Measurements from ENCODE around the gene TF.

DNA sequence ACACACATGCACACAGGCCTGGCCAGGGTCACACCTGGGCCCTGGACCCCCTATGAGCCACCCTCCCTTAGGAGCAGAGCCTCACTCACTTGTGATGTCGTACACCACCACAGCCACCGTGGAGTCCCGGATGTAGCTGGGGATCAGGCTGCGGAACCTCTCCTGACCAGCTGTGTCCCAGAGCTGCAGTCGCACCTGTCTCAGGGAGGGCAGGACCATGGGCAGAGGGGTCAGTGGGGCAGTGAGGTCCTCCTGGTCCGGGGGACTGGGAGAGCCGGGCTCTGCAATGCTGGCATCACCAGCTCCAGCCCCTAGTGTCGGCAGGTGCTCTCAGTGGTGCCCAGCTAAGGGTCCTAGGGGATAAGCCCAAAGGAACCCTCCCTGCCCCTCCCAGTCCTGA, 95.0 kb downstream of the TF start:
- TF ChIP-seq, protein P1, sequence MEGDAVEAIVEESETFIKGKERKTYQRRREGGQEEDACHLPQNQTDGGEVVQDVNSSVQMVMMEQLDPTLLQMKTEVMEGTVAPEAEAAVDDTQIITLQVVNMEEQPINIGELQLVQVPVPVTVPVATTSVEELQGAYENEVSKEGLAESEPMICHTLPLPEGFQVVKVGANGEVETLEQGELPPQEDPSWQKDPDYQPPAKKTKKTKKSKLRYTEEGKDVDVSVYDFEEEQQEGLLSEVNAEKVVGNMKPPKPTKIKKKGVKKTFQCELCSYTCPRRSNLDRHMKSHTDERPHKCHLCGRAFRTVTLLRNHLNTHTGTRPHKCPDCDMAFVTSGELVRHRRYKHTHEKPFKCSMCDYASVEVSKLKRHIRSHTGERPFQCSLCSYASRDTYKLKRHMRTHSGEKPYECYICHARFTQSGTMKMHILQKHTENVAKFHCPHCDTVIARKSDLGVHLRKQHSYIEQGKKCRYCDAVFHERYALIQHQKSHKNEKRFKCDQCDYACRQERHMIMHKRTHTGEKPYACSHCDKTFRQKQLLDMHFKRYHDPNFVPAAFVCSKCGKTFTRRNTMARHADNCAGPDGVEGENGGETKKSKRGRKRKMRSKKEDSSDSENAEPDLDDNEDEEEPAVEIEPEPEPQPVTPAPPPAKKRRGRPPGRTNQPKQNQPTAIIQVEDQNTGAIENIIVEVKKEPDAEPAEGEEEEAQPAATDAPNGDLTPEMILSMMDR (optimal IDR thresholded peaks at IDR 0.05 in 1 of 3, IDR thresholded peaks at IDR 0.05 in 1 of 3, conservative IDR thresholded peaks at IDR 0.05 in 1 of 3; ENCODE audit: extremely low read depth in 1 of 3, insufficient read depth in 2 of 3, low read length in 3 of 3): no peak
- no peak for TF ChIP-seq EZH2 (IDR thresholded peaks at IDR 0.05; ENCODE audit: low read length)
